Liver (tissue), 9 donors: ENCODE results near the gene REXO1. TPM values are rescaled to one million over a fixed set of nuclear protein-coding genes. Genes with fewer than 3 reads are reported as not detected.
A peak's percentile ranks its signal among the peaks of the same experiment; 100 is the strongest.

Experiments
- DNase-seq: peaks from one replicate; pipeline ENCODE4 v3.0.0-alpha.2; 2017; ENCODE audit warnings: low spot score
- H3K27ac ChIP-seq, 2 donors: one replicate each; pipeline ENCODE4 v1.7.0; 2013; ENCODE audit warnings: inconsistent platforms in 2 of 2, low read length in 2 of 2, control low read depth in 1 of 2, low read depth in 1 of 2, mild to moderate bottlenecking in 1 of 2
- H3K27me3 ChIP-seq, 4 donors: one replicate each; pipeline versions ENCODE4 v1.6.1 to v1.7.0; 2013; ENCODE audit warnings: low read length in 3 of 4, inconsistent platforms in 1 of 4, mild to moderate bottlenecking in 1 of 4, moderate library complexity in 1 of 4; ENCODE audit not compliant: control insufficient read depth in 4 of 4, insufficient read depth in 4 of 4
- H3K36me3 ChIP-seq, 4 donors: one replicate each; pipeline versions ENCODE4 v1.6.1 to v1.7.0; 2013; ENCODE audit warnings: low read length in 3 of 4, mild to moderate bottlenecking in 3 of 4, low read depth in 1 of 4, moderate library complexity in 1 of 4; ENCODE audit not compliant: control insufficient read depth in 4 of 4, insufficient read depth in 3 of 4
- H3K4me1 ChIP-seq, 4 donors: one replicate each; pipeline versions ENCODE4 v1.6.1 to v1.7.0; 2013; ENCODE audit warnings: low read length in 3 of 4, mild to moderate bottlenecking in 3 of 4, moderate library complexity in 1 of 4; ENCODE audit not compliant: control insufficient read depth in 4 of 4, insufficient read depth in 4 of 4
- H3K4me3 ChIP-seq, 3 donors: one replicate each; pipeline versions ENCODE4 v1.6.1 to v1.7.0; 2013; ENCODE audit warnings: low read length in 3 of 3, control low read depth in 1 of 3, low read depth in 1 of 3, mild to moderate bottlenecking in 1 of 3
- H3K9ac ChIP-seq, 2 donors: one replicate each; pipeline ENCODE4 v1.7.0; 2013; ENCODE audit warnings: low read length in 2 of 2, mild to moderate bottlenecking in 2 of 2, moderate library complexity in 2 of 2, control low read depth in 1 of 2, low read depth in 1 of 2
- H3K9me3 ChIP-seq, 4 donors: one replicate each; pipeline versions ENCODE4 v1.6.1 to v1.7.0; 2013; ENCODE audit warnings: low read length in 3 of 4; ENCODE audit not compliant: control insufficient read depth in 4 of 4
- ATF3 ChIP-seq: IDR thresholded peaks from 2 replicates; pipeline ENCODE4 v1.6.1; 2016; ENCODE audit warnings: antibody characterized with exemption
- CTCF ChIP-seq: fragments of 150-350 bp; IDR thresholded peaks from 2 replicates; pipeline ENCODE4 v1.5.1; 2017; ENCODE audit warnings: improper control_type of control experiment, low read depth, low read length; ENCODE audit not compliant: missing input control
- EGR1 ChIP-seq, 2 donors: IDR thresholded peaks; 2 replicates each; pipeline ENCODE4 v1.6.1; 2016 to 2018; ENCODE audit warnings: antibody characterized with exemption in 2 of 2, low read depth in 2 of 2
- FOXA1 ChIP-seq: IDR thresholded peaks from 2 replicates; pipeline ENCODE4 v1.6.1; 2016; ENCODE audit warnings: antibody characterized with exemption
- FOXA2 ChIP-seq: IDR thresholded peaks from 2 replicates; pipeline ENCODE4 v1.6.1; 2016; ENCODE audit warnings: antibody characterized with exemption
- GABPA ChIP-seq, 2 donors: IDR thresholded peaks in 1 of 2; conservative IDR thresholded peaks in 1 of 2; 2 replicates each; pipeline ENCODE4 v1.6.1; 2016; ENCODE audit warnings: antibody characterized with exemption in 2 of 2, mild to moderate bottlenecking in 1 of 2, moderate library complexity in 1 of 2
- HNF4A ChIP-seq, 2 donors: conservative IDR thresholded peaks; 2 replicates each; pipeline ENCODE4 v1.6.1; 2016; ENCODE audit warnings: antibody characterized with exemption in 2 of 2, mild to moderate bottlenecking in 2 of 2
- HNF4G ChIP-seq: IDR thresholded peaks from 2 replicates; pipeline ENCODE4 v1.6.1; 2016; ENCODE audit warnings: antibody characterized with exemption
- JUND ChIP-seq, 2 donors: IDR thresholded peaks; 2 replicates each; pipeline ENCODE4 v1.6.1; 2016; ENCODE audit warnings: antibody characterized with exemption in 2 of 2
- NR2F2 ChIP-seq: IDR thresholded peaks from 2 replicates; pipeline ENCODE4 v1.6.1; 2016; ENCODE audit warnings: antibody characterized with exemption
- RAD21 ChIP-seq, 2 donors: IDR thresholded peaks; 2 replicates each; pipeline ENCODE4 v1.6.1; 2016; ENCODE audit warnings: antibody characterized with exemption in 2 of 2, mild to moderate bottlenecking in 2 of 2
- RXRA ChIP-seq, 2 donors: IDR thresholded peaks; 2 replicates each; pipeline ENCODE4 v1.6.1; 2017 to 2018; ENCODE audit warnings: antibody characterized with exemption in 2 of 2, mild to moderate bottlenecking in 1 of 2
- SP1 ChIP-seq: IDR thresholded peaks from 2 replicates; pipeline ENCODE4 v1.6.1; 2018; ENCODE audit warnings: antibody characterized with exemption, mild to moderate bottlenecking
- YY1 ChIP-seq: IDR thresholded peaks from 2 replicates; pipeline ENCODE4 v1.6.1; 2016; ENCODE audit warnings: antibody characterized with exemption, mild to moderate bottlenecking
- WGBS: extraction: QIAGEN DNeasy Blood & Tissue Kit; methylation state at CpG from one replicate; pipeline ENCODE4 v1.1.7; 2013; 5-methylcytosine and 5-hydroxymethylcytosine counted together
- polyA plus RNA-seq, 2 donors: library from polyadenylated mRNA; stranded (reverse) in 1 of 2; unstranded in 1 of 2; fragments of 200-250 nt in 1 of 2; fragments of >200 nt in 1 of 2; fragmentation: Nextera tagmentation in 1 of 2; extraction: Ambion mirVana in 1 of 2; gene quantifications; one replicate each; pipeline versions ENCODE4 v1.2.1 to v1.2.3, GENCODE V29; 2013 to 2015
- total RNA-seq, 2 donors: library from RNA; depleted of rRNA; stranded (reverse); fragments of >200 nt; gene quantifications; one replicate each; pipeline ENCODE4 v1.2.3, GENCODE V29; 2014
- TF ChIP-seq, protein P1 (sequence below): IDR thresholded peaks from 2 replicates; pipeline ENCODE4 v1.6.1; 2016; ENCODE audit warnings: antibody characterized with exemption, mild to moderate bottlenecking
- TF ChIP-seq, protein P2 (sequence below): IDR thresholded peaks from 2 replicates; pipeline ENCODE4 v1.6.1; 2016; ENCODE audit warnings: antibody characterized with exemption
- donor health status: healthy.
- donor health status: healthy.
- donor health status: healthy.
- donor health status: healthy.
- donor health status: healthy.

REXO1 gene
- total and polyA plus RNA-seq, 4 donors, result 2.0 to 11.5 (median 9.2) TPM

DNA sequence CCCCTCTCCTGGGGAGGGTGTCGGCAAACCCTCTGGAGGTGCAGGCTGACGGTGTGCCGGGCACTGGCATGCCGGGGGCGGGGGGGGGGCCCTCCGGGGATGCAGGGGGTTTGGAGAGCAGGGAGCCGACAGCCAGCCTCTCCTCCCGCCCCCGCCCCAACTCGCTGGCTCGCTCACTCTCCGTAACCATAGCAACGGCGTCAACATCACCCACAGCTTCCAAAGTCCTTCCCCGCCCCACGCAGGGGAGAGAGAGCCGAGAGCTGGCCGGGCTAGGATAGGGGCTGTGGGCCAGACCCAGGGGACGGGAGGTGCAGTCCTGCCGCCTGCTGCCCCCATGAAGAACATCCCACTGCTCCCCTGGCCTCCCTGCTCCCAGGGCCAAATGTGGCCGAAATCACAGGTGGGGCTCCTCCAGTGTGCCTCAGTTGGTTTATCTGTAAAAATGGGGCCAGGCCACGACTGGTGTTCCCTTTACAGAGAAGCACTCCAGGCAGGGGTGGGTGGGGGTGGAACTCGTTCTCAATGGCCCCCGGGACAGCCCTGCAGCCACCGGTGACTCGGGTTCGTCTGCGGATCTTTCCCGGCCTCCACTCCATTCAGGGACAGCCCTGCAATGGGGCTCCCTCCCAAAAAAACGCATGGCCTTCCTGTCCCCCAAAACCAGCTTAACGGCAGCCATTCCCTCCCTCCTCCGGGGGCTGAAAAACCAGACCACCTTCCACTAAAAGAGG is 11.9 kb upstream of the REXO1 start:
- Histone ChIP-seq H3K9me3 (no peaks in the 10 kb centered on the region), H3K36me3 (no peaks in the 10 kb centered on the region), H3K27me3 (no peaks in the 10 kb centered on the region), H3K4me3 (peak overlapping the region in 2 of 3 donors; percentile 19 to 35), H3K4me1 (peaks cover 38 to 73% (median 54%) of the 10 kb centered on the region in 4 donors), H3K9ac (peak overlapping the region in 1 of 2 donors; percentile 17), H3K27ac (peak overlapping the region; percentile 74 to 89)
- 21% methylated on average over 32 of the region's 32 CpGs for WGBS
- peak; percentile 70 for TF ChIP-seq SP1
- TF ChIP-seq NR2F2, result no peak
- peak; percentile 67 to 83 for TF ChIP-seq EGR1 (IDR thresholded peaks at IDR 0.05; ENCODE audit: low read depth in 2 of 2)
- peak in 1 of 2 donors; percentile 31 for TF ChIP-seq RXRA (IDR thresholded peaks at IDR 0.05)
- TF ChIP-seq, protein P1, sequence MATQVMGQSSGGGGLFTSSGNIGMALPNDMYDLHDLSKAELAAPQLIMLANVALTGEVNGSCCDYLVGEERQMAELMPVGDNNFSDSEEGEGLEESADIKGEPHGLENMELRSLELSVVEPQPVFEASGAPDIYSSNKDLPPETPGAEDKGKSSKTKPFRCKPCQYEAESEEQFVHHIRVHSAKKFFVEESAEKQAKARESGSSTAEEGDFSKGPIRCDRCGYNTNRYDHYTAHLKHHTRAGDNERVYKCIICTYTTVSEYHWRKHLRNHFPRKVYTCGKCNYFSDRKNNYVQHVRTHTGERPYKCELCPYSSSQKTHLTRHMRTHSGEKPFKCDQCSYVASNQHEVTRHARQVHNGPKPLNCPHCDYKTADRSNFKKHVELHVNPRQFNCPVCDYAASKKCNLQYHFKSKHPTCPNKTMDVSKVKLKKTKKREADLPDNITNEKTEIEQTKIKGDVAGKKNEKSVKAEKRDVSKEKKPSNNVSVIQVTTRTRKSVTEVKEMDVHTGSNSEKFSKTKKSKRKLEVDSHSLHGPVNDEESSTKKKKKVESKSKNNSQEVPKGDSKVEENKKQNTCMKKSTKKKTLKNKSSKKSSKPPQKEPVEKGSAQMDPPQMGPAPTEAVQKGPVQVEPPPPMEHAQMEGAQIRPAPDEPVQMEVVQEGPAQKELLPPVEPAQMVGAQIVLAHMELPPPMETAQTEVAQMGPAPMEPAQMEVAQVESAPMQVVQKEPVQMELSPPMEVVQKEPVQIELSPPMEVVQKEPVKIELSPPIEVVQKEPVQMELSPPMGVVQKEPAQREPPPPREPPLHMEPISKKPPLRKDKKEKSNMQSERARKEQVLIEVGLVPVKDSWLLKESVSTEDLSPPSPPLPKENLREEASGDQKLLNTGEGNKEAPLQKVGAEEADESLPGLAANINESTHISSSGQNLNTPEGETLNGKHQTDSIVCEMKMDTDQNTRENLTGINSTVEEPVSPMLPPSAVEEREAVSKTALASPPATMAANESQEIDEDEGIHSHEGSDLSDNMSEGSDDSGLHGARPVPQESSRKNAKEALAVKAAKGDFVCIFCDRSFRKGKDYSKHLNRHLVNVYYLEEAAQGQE, result no peak
- peak; percentile 79 to 84 for TF ChIP-seq HNF4A (conservative IDR thresholded peaks at IDR 0.05)
- peak; percentile 55 for TF ChIP-seq HNF4G
- TF ChIP-seq YY1, result no peak
- no peak for TF ChIP-seq FOXA1
- TF ChIP-seq FOXA2, result no peak
- no peak for TF ChIP-seq ATF3
- TF ChIP-seq, protein P2, sequence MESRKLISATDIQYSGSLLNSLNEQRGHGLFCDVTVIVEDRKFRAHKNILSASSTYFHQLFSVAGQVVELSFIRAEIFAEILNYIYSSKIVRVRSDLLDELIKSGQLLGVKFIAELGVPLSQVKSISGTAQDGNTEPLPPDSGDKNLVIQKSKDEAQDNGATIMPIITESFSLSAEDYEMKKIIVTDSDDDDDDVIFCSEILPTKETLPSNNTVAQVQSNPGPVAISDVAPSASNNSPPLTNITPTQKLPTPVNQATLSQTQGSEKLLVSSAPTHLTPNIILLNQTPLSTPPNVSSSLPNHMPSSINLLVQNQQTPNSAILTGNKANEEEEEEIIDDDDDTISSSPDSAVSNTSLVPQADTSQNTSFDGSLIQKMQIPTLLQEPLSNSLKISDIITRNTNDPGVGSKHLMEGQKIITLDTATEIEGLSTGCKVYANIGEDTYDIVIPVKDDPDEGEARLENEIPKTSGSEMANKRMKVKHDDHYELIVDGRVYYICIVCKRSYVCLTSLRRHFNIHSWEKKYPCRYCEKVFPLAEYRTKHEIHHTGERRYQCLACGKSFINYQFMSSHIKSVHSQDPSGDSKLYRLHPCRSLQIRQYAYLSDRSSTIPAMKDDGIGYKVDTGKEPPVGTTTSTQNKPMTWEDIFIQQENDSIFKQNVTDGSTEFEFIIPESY, result no peak
- peak in 1 of 2 donors; percentile 24 for TF ChIP-seq GABPA (IDR thresholded peaks at IDR 0.05 in 1 of 2, conservative IDR thresholded peaks at IDR 0.05 in 1 of 2)
- TF ChIP-seq CTCF, result no peak
- TF ChIP-seq JUND (IDR thresholded peaks at IDR 0.05), result no peak
- TF ChIP-seq RAD21 (IDR thresholded peaks at IDR 0.05), result peak in 1 of 2 donors; percentile 29
- peak; percentile 77 for DNase-seq
